ENCODE results near the gene ERP27. TPM values are rescaled to one million over a fixed set of nuclear protein-coding genes. Genes with fewer than 3 reads are reported as not detected.

Gene ERP27
- total RNA-seq = 1 to 10 TPM in 1 of 2 donors, not detected in 1; 2.4 TPM

DNA sequence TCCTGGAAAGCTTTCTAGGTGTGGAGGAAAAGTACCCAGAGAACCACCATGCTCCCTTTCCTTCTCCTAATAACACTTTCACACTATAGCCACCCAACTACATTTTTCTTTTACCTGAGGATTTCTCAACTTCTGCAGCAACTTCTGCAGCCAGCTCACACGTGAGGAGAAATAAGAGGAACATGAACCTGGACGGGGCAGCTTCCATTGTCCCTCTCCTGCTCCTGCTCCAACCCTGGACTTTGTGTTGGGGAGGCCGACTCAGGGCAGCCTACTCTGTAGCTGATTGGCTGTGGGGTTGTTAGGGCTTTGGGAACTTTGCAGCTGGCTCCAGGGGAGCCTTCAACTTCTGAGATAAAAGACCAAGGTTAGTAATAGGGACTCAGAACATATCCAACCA lies at the start of gene ERP27:
Gene ERP27 (minus strand): TSS at position 237 of the 400 bp plus-strand sequence. CDS start 29 bp downstream, at position 208.
- Histone ChIP-seq H3K27me3 (replicated peaks; ENCODE audit: insufficient read depth) (no peaks in the 10 kb centered on the region), H3K9me3 (no peaks in the 10 kb centered on the region), H3K4me1 (ENCODE audit: control insufficient read depth in 1 of 2, low read depth in 2 of 2) (peaks cover 0 to 7% of the 10 kb centered on the region in 2 donors), H3K27ac (no peak within 1 kb of the TSS), H3K36me3 (peaks cover 11% of the 10 kb centered on the region), H3K4me3 (no peak within 1 kb of the TSS)
- DNase-seq (ENCODE audit: low spot score) (no peak), ATAC-seq (ENCODE audit: insufficient number of reproducible peaks, low FRiP score, low read depth) (no peak)
- TF ChIP-seq, protein P1, sequence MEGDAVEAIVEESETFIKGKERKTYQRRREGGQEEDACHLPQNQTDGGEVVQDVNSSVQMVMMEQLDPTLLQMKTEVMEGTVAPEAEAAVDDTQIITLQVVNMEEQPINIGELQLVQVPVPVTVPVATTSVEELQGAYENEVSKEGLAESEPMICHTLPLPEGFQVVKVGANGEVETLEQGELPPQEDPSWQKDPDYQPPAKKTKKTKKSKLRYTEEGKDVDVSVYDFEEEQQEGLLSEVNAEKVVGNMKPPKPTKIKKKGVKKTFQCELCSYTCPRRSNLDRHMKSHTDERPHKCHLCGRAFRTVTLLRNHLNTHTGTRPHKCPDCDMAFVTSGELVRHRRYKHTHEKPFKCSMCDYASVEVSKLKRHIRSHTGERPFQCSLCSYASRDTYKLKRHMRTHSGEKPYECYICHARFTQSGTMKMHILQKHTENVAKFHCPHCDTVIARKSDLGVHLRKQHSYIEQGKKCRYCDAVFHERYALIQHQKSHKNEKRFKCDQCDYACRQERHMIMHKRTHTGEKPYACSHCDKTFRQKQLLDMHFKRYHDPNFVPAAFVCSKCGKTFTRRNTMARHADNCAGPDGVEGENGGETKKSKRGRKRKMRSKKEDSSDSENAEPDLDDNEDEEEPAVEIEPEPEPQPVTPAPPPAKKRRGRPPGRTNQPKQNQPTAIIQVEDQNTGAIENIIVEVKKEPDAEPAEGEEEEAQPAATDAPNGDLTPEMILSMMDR (IDR thresholded peaks at IDR 0.05) = no peak

DNA sequence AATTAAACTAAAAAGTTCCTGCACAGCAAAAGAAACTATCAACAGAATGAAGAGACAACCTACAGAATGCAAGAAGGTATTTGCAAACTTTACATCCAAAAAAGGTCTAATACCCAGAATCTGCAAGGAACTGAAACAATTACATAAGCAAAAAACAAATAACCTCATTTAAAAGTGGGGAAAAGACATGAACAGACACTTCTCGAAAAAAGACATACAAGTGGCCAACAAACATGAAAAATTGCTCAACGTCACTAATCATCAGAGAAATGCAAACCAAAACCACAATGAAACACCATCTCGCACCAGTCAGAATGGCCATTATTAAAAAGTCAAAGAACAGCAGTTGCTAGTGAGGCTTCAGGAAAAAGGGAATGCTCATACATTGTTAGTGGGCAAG lies 49.7 kb upstream of the ERP27 start:
- Histone ChIP-seq H3K4me3 (no peak overlapping the region), H3K4me1 (ENCODE audit: control insufficient read depth in 1 of 2, low read depth in 2 of 2) (no peaks in the 10 kb centered on the region), H3K27ac (no peak overlapping the region), H3K27me3 (replicated peaks; ENCODE audit: insufficient read depth) (no peaks in the 10 kb centered on the region), H3K9me3 (no peaks in the 10 kb centered on the region), H3K36me3 (no peaks in the 10 kb centered on the region)
- no peak for DNase-seq (ENCODE audit: low spot score)
- TF ChIP-seq, protein P1 (IDR thresholded peaks at IDR 0.05) = no peak
- ATAC-seq (ENCODE audit: insufficient number of reproducible peaks, low FRiP score, low read depth) = no peak

DNA sequence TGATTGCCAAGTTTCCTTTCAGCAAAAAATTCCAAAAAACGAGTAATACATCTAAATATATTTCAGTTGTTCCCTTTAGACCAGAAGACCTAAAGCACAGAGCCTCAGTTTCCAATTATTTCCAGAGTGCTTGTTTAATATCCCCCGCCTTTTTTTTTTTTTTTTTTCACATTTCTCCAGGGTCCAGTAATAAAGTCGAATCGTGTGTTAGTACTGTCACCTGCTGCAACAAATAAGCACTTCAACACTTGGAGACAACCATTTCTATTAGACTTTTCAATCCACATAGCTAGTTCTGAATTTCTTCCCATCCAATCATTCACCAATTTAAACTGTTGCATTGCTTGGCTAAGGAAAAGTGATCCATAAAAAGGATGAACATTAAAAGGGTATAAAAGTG lies 48.1 kb upstream of the ERP27 start:
- Histone ChIP-seq H3K36me3 (no peaks in the 10 kb centered on the region), H3K27me3 (replicated peaks; ENCODE audit: insufficient read depth) (no peaks in the 10 kb centered on the region), H3K4me3 (no peak overlapping the region), H3K9me3 (no peaks in the 10 kb centered on the region), H3K4me1 (ENCODE audit: control insufficient read depth in 1 of 2, low read depth in 2 of 2) (no peaks in the 10 kb centered on the region), H3K27ac (no peak overlapping the region)
- ATAC-seq (ENCODE audit: insufficient number of reproducible peaks, low FRiP score, low read depth) (no peak), DNase-seq (ENCODE audit: low spot score) (no peak)
- TF ChIP-seq, protein P1 (IDR thresholded peaks at IDR 0.05) = no peak

DNA sequence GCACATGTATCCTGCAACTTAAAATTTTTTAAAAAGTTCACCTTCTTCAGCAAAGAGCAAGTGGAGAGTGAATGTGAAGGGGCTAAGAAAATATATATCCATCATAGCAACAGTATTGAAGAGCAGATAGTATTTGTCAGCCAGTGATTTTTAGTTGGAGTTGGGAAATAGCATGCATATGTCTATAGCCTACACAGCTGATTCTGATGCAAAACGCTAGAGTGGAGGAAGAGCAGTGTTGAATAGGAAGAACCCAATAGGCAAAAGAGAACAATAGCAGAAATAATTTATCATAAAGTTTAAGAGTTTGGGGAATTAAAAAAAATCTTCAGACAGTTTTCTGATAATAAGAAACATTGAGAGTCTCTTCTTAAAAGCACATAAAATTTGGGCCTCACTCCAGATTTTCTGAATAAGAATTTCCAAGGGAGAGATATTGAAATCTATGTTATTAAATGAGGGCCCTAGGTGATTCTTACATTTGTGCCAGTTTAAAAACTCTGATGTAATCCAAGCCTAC lies 46.5 kb upstream of the ERP27 start:
- TF ChIP-seq, protein P1 (IDR thresholded peaks at IDR 0.05) = no peak
- H3K4me3 ChIP-seq = no peak overlapping the region
- ATAC-seq (ENCODE audit: insufficient number of reproducible peaks, low FRiP score, low read depth) = no peak

DNA sequence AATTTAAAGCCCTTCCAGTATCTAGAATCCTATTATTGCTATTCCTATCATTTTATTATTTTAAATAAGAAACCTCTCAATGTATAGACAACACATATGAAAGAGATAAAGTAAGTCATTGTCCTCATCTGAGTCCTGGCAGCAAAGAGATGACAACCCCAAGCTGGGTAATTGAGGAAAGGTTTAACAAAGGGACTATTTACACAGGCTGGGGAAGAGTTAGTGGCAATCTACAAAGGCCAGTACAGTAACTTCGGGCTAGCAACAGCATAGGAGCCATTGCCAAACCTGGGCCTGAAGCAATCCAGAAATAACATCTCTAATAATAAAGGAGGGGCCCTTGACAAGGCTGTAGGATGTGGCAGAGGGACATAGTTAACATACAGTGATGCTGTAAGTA lies 45.7 kb upstream of the ERP27 start:
- H3K4me1 ChIP-seq (ENCODE audit: control insufficient read depth in 1 of 2, low read depth in 2 of 2) = no peaks in the 10 kb centered on the region
- TF ChIP-seq, protein P1 (IDR thresholded peaks at IDR 0.05) = no peak
- H3K9me3 ChIP-seq = no peaks in the 10 kb centered on the region
- no peak overlapping the region for H3K27ac ChIP-seq
- DNase-seq (ENCODE audit: low spot score) (no peak), ATAC-seq (ENCODE audit: insufficient number of reproducible peaks, low FRiP score, low read depth) (no peak)
- no peaks in the 10 kb centered on the region for H3K27me3 ChIP-seq (replicated peaks; ENCODE audit: insufficient read depth)
- H3K36me3 ChIP-seq = no peaks in the 10 kb centered on the region
- H3K4me3 ChIP-seq = no peak overlapping the region

More for the DNA sequence above, 46.5 kb upstream of the ERP27 start:
- no peak for DNase-seq (ENCODE audit: low spot score)
- Histone ChIP-seq H3K27ac (no peak overlapping the region), H3K27me3 (replicated peaks; ENCODE audit: insufficient read depth) (no peaks in the 10 kb centered on the region), H3K9me3 (no peaks in the 10 kb centered on the region), H3K36me3 (no peaks in the 10 kb centered on the region), H3K4me1 (ENCODE audit: control insufficient read depth in 1 of 2, low read depth in 2 of 2) (no peaks in the 10 kb centered on the region)
